NOMO-1 (cell line): Measurements from ENCODE around the gene FAM47B.

Experiments
- DNase-seq, 2 experiments: peaks; one replicate each; lab custom pipeline; 2025; ENCODE audit not compliant: unreplicated experiment in 2 of 2; lab: John Stamatoyannopoulos, UW

Gene FAM47B

GRCh38 chrX:34942496-34942895 lies at the start of gene FAM47B:
TSS of gene FAM47B (plus strand) at chrX:34942796. CDS start at chrX:34942832, 36 bp downstream.
- DNase-seq = no peak

GRCh38 chrX:34893741-34894140 lies 48.9 kb upstream of the FAM47B start:
- peak in 1 of 2 experiments; percentile 5 for DNase-seq

- no peak for DNase-seq
Observed at GRCh38 chrX:34900691-34901090, 41.9 kb upstream of the FAM47B start.

GRCh38 chrX:34901761-34902160 lies 40.8 kb upstream of the FAM47B start:
- DNase-seq = no peak

GRCh38 chrX:34903316-34903715 lies 39.3 kb upstream of the FAM47B start:
- DNase-seq = no peak

- DNase-seq = no peak
Observed at GRCh38 chrX:34909151-34909550, 33.4 kb upstream of the FAM47B start.

GRCh38 chrX:34915463-34916225 lies 27.0 kb upstream of the FAM47B start:
- DNase-seq = no peak

GRCh38 chrX:34917146-34917545 lies 25.4 kb upstream of the FAM47B start:
- DNase-seq = no peak

- DNase-seq = no peak
Observed at GRCh38 chrX:34918091-34918736, 24.4 kb upstream of the FAM47B start.

- peak in 1 of 2 experiments; percentile 4 for DNase-seq
Observed at GRCh38 chrX:34918856-34919255, 23.7 kb upstream of the FAM47B start.

GRCh38 chrX:34927866-34928265 lies 14.7 kb upstream of the FAM47B start:
- DNase-seq = no peak

GRCh38 chrX:34943235-34943634 lies 639 bp downstream of the FAM47B start:
- no peak for DNase-seq

- no peak for DNase-seq
Observed at GRCh38 chrX:34956916-34957315, 14.3 kb downstream of the FAM47B start.

- no peak for DNase-seq
Observed at GRCh38 chrX:34961662-34962061, 19.1 kb downstream of the FAM47B start.

GRCh38 chrX:34972206-34972605 lies 29.6 kb downstream of the FAM47B start:
- no peak for DNase-seq

GRCh38 chrX:34978171-34978570 lies 35.6 kb downstream of the FAM47B start:
- no peak for DNase-seq

- DNase-seq = no peak
Observed at GRCh38 chrX:34987646-34988045, 45.0 kb downstream of the FAM47B start.
